Activated naive CD8-positive, alpha-beta T cell treated with anti-CD3 and anti-CD28 coated beads, Interleukin-2, amount 10 ng/mL, durations not matched to agents 7 days and 5 days (primary cell): ENCODE measurements around the gene GSTO1. TPM values are rescaled to one million over a fixed set of nuclear protein-coding genes. Genes with fewer than 3 reads are reported as not detected.
A peak's percentile ranks its signal among the peaks of the same experiment; 100 is the strongest.
"Not testable (repeated sequence)": the region's sequence is repeated elsewhere in the genome, so short reads cannot be mapped to it uniquely, and the experiment has no call there.

ENCODE experiments used
- ATAC-seq: fragments of 150-1000 bp; cut with Tn5 transposase; one replicate; pipeline ENCODE4 v1.10.0; 2021; ENCODE audit warnings: low read depth, moderate library complexity
- POLR2A ChIA-PET: fragments of 350-600 bp; sonication (Branson Sonifier 250); formaldehyde crosslinking; loops from one replicate; lab custom pipeline; 2021; ENCODE audit warnings: antibody characterized with exemption; lab: Charles Lee
- DNase-seq: peaks from one replicate; pipeline ENCODE4 v3.0.0; 2021
- H3K27ac Mint-ChIP-seq: one replicate; pipeline ENCODE4 v1.8.0; 2022; ENCODE audit warnings: mild to moderate bottlenecking, mixed read lengths
- H3K27me3 Mint-ChIP-seq: one replicate; pipeline ENCODE4 v1.8.0; 2022; ENCODE audit warnings: mild to moderate bottlenecking, moderate library complexity, mixed read lengths
- H3K36me3 Mint-ChIP-seq: one replicate; pipeline ENCODE4 v1.8.0; 2021; ENCODE audit warnings: mild to moderate bottlenecking, mixed read lengths
- H3K4me1 Mint-ChIP-seq: one replicate; pipeline ENCODE4 v1.8.0; 2021; ENCODE audit warnings: mixed read lengths
- H3K4me3 Mint-ChIP-seq: one replicate; pipeline ENCODE4 v1.8.0; 2022; ENCODE audit warnings: mild to moderate bottlenecking, moderate library complexity, mixed read lengths
- H3K9me3 Mint-ChIP-seq: one replicate; pipeline ENCODE4 v1.8.0; 2021; ENCODE audit warnings: mixed read lengths
- total RNA-seq, 2 experiments: library from RNA; stranded (reverse); gene quantifications; one replicate each; pipeline ENCODE4 v1.2.3, GENCODE V29; 2021

The GSTO1 gene
- total RNA-seq, 2 experiments from 2014 or later: 92.2 to 97.7 TPM

- H3K36me3 Mint-ChIP-seq: no peaks in the 10 kb centered on the region
- H3K27ac Mint-ChIP-seq: no peak overlapping the region
- peaks cover 48% of the 10 kb centered on the region for H3K27me3 Mint-ChIP-seq
- H3K9me3 Mint-ChIP-seq: peaks cover 7% of the 10 kb centered on the region
- H3K4me1 Mint-ChIP-seq: peaks cover 6% of the 10 kb centered on the region
- POLR2A ChIA-PET: no interaction called here
- DNase-seq: no peak
- no peak for ATAC-seq
- H3K4me3 Mint-ChIP-seq: no peak overlapping the region
These were observed 18.9 kb upstream of the GSTO1 start for GRCh38 chr10:104235801-104236200.

GRCh38 chr10:104240078-104240477 lies 14.6 kb upstream of the GSTO1 start:
- ATAC-seq: no peak
- H3K4me3 Mint-ChIP-seq: no peak overlapping the region
- peaks cover 44% of the 10 kb centered on the region for H3K27me3 Mint-ChIP-seq
- no peaks in the 10 kb centered on the region for H3K4me1 Mint-ChIP-seq
- H3K9me3 Mint-ChIP-seq: peaks cover 5% of the 10 kb centered on the region
- H3K36me3 Mint-ChIP-seq: peaks cover 2% of the 10 kb centered on the region
- H3K27ac Mint-ChIP-seq: no peak overlapping the region
- POLR2A ChIA-PET: no interaction called here
- no peak for DNase-seq

GRCh38 chr10:104242545-104242944 lies 12.1 kb upstream of the GSTO1 start:
- DNase-seq (no peak), ATAC-seq (no peak)
- POLR2A ChIA-PET: no interaction called here
- Mint-ChIP-seq H3K4me3 (no peak overlapping the region), H3K4me1 (peaks cover 11% of the 10 kb centered on the region), H3K9me3 (peaks cover 6% of the 10 kb centered on the region), H3K27ac (no peak overlapping the region), H3K27me3 (peaks cover 26% of the 10 kb centered on the region), H3K36me3 (peaks cover 3% of the 10 kb centered on the region)

- ATAC-seq, H3K4me3 Mint-ChIP-seq, DNase-seq, H3K9me3 Mint-ChIP-seq, H3K36me3 Mint-ChIP-seq, H3K27ac Mint-ChIP-seq, POLR2A ChIA-PET: not testable (repeated sequence)
- H3K4me1 Mint-ChIP-seq: peaks cover 12% of the 10 kb centered on the region
- peaks cover 26% of the 10 kb centered on the region for H3K27me3 Mint-ChIP-seq
These were observed 11.7 kb upstream of the GSTO1 start for GRCh38 chr10:104243009-104243408.

- Mint-ChIP-seq H3K27ac (no peak overlapping the region), H3K4me3 (no peak overlapping the region), H3K9me3 (peaks cover 6% of the 10 kb centered on the region), H3K4me1 (peaks cover 12% of the 10 kb centered on the region), H3K36me3 (peaks cover 3% of the 10 kb centered on the region), H3K27me3 (peaks cover 26% of the 10 kb centered on the region)
- POLR2A ChIA-PET: interaction anchor here (0.7 kb wide), 1 partner anchor 78 kb away, joined by 3 read pairs; no protein-coding TSS in a partner anchor
- ATAC-seq (no peak), DNase-seq (no peak)
These were observed 11.2 kb upstream of the GSTO1 start for GRCh38 chr10:104243512-104243911.

- ATAC-seq (no peak), DNase-seq (no peak)
- Mint-ChIP-seq H3K27ac (no peak overlapping the region), H3K4me1 (peaks cover 14% of the 10 kb centered on the region), H3K27me3 (peaks cover 29% of the 10 kb centered on the region), H3K36me3 (peaks cover 3% of the 10 kb centered on the region), H3K4me3 (no peak overlapping the region), H3K9me3 (peaks cover 6% of the 10 kb centered on the region)
- POLR2A ChIA-PET: interaction anchor here (0.6 kb wide), 1 partner anchor 124 kb away, joined by 5 read pairs; no protein-coding TSS in a partner anchor
These were observed 9.5 kb upstream of the GSTO1 start for GRCh38 chr10:104245066-104245632.

- no peak for DNase-seq
- peaks cover 3% of the 10 kb centered on the region for H3K36me3 Mint-ChIP-seq
- peak overlapping the region; percentile 13 for H3K4me3 Mint-ChIP-seq
- peaks cover 23% of the 10 kb centered on the region for H3K27me3 Mint-ChIP-seq
- peaks cover 6% of the 10 kb centered on the region for H3K9me3 Mint-ChIP-seq
- POLR2A ChIA-PET: no interaction called here
- peaks cover 14% of the 10 kb centered on the region for H3K4me1 Mint-ChIP-seq
- peak overlapping the region; percentile 56 for H3K27ac Mint-ChIP-seq
- peak; percentile 40 for ATAC-seq
These were observed 7.7 kb upstream of the GSTO1 start for GRCh38 chr10:104246976-104247375.

- H3K27ac Mint-ChIP-seq: peak overlapping the region; percentile 56
- peaks cover 5% of the 10 kb centered on the region for H3K36me3 Mint-ChIP-seq
- POLR2A ChIA-PET: interaction anchor here (1.5 to 2.0 kb wide), 2 partner anchors 15 to 21 kb away, joined by 4 to 5 read pairs; partner anchors contain the start of genes CFAP43 and GSTO2
- peak overlapping the region; percentile 13 for H3K4me3 Mint-ChIP-seq
- H3K27me3 Mint-ChIP-seq: peaks cover 23% of the 10 kb centered on the region
- no peak for DNase-seq
- peaks cover 16% of the 10 kb centered on the region for H3K4me1 Mint-ChIP-seq
- ATAC-seq: peak; percentile 78
- peaks cover 6% of the 10 kb centered on the region for H3K9me3 Mint-ChIP-seq
These were observed 7.1 kb upstream of the GSTO1 start for GRCh38 chr10:104247513-104248146.

GRCh38 chr10:104248931-104249330 lies 5.8 kb upstream of the GSTO1 start:
- H3K4me1 Mint-ChIP-seq: peaks cover 25% of the 10 kb centered on the region
- POLR2A ChIA-PET: interaction anchor here (1.5 to 2.0 kb wide), 2 partner anchors 16 to 20 kb away, joined by 4 to 5 read pairs; partner anchors contain the start of genes CFAP43 and GSTO2
- not testable (repeated sequence) for H3K9me3 Mint-ChIP-seq, ATAC-seq, H3K36me3 Mint-ChIP-seq, H3K27ac Mint-ChIP-seq, DNase-seq, H3K4me3 Mint-ChIP-seq
- peaks cover 18% of the 10 kb centered on the region for H3K27me3 Mint-ChIP-seq

- Mint-ChIP-seq H3K4me1 (peaks cover 30% of the 10 kb centered on the region), H3K27me3 (peaks cover 15% of the 10 kb centered on the region), H3K4me3 (no peak overlapping the region), H3K36me3 (peaks cover 3% of the 10 kb centered on the region), H3K27ac (no peak overlapping the region), H3K9me3 (peaks cover 5% of the 10 kb centered on the region)
- ATAC-seq (no peak), DNase-seq (no peak)
- POLR2A ChIA-PET: no interaction called here
These were observed 4.3 kb upstream of the GSTO1 start for GRCh38 chr10:104250371-104250770.

GRCh38 chr10:104251443-104251842 lies 3.2 kb upstream of the GSTO1 start:
- Mint-ChIP-seq H3K27ac (no peak overlapping the region), H3K4me1 (peaks cover 38% of the 10 kb centered on the region), H3K4me3 (no peak overlapping the region), H3K9me3 (peaks cover 3% of the 10 kb centered on the region), H3K36me3 (peaks cover 5% of the 10 kb centered on the region), H3K27me3 (peaks cover 15% of the 10 kb centered on the region)
- DNase-seq (no peak), ATAC-seq (no peak)
- POLR2A ChIA-PET: no interaction called here

- POLR2A ChIA-PET: no interaction called here
- Mint-ChIP-seq H3K27me3 (peaks cover 15% of the 10 kb centered on the region), H3K4me1 (peaks cover 36% of the 10 kb centered on the region), H3K4me3 (no peak overlapping the region), H3K27ac (no peak overlapping the region), H3K36me3 (peaks cover 8% of the 10 kb centered on the region), H3K9me3 (no peaks in the 10 kb centered on the region)
- ATAC-seq (no peak), DNase-seq (no peak)
These were observed 2.3 kb upstream of the GSTO1 start for GRCh38 chr10:104252368-104252767.

GRCh38 chr10:104253106-104253505 lies 1.6 kb upstream of the GSTO1 start:
- Mint-ChIP-seq H3K4me3 (peak overlapping the region; percentile 35), H3K4me1 (peaks cover 36% of the 10 kb centered on the region), H3K36me3 (peaks cover 11% of the 10 kb centered on the region), H3K27ac (no peak overlapping the region), H3K27me3 (peaks cover 15% of the 10 kb centered on the region), H3K9me3 (no peaks in the 10 kb centered on the region)
- DNase-seq (no peak), ATAC-seq (no peak)
- POLR2A ChIA-PET: interaction anchor here (4.0 kb wide), 1 partner anchor 14 kb away, joined by 29 read pairs; the partner anchor contains the start of gene GSTO2
